ENCODE measurements around the gene BEGAIN.

DNA sequence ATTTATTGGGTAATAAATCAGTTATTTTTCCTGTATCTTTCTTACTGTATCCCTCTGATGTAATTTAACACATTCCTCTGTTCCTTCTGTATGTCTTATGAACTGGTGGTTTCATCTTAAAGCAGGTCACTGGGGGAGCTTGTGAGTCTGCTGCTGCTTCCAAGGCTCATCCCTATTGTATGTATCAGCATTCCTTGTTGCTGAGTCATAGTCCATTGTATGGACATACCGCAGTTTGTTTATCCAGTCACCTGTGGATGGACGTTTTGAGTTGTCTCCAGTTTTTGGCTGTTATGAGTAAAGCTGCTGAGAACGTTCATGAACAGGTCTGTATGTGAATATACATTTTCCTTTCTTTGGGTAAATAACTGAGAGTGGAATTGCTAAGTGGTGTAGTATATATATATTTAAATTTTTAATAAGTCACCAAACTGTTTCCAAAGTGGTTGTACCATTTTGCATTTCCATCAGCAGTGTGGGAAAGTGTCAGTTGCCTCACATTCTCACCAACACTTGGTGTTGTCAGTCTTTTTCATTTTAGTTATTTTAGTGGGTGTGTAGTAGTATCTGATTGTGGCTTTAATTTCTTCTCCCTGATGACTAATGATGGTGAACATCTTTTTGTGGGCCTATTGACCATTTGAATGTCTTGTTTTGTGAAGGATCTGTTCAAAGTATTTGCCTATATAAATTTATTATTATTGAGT lies 82.7 kb downstream of the BEGAIN start:
- TF ChIP-seq POLR2A (IDR thresholded peaks at IDR 0.05) (no peak), CTCF (IDR thresholded peaks at IDR 0.05 in 4 of 5, conservative IDR thresholded peaks at IDR 0.05 in 1 of 5) (no peak)

Data from gastrocnemius medialis (tissue), 4 donors.